HEK293 (cell line): ENCODE data around the gene MMADHC.

ENCODE experiments used
- CTCF ChIA-PET: fragments of 350-600 bp; formaldehyde crosslinking; extraction: SDS; loops from one replicate; lab custom pipeline; 2021; ENCODE audit warnings: antibody characterized with exemption; lab: Yijun Ruan, JAX
- POLR2A ChIA-PET: fragments of 300-600 bp; formaldehyde crosslinking; extraction: SDS; loops from one replicate; lab custom pipeline; 2020; ENCODE audit warnings: antibody characterized with exemption, inconsistent platforms; lab: Yijun Ruan, JAX
- H3K27ac ChIP-seq: fragments of 200-500 bp; sonication (Bioruptor generic); 2 replicates; pipeline ENCODE4 v1.5.1; 2014; ENCODE audit warnings: low read depth, low read length, control low read depth, inconsistent platforms; ENCODE audit errors: extremely low read depth
- H3K36me3 ChIP-seq, 2 experiments: fragments of 200-500 bp in 1 of 2; sonication (Bioruptor generic) in 1 of 2; 1 replicate in 1 of 2; 2 replicates in 1 of 2; pipeline ENCODE4 v1.5.1; 2014 to 2017; ENCODE audit warnings: inconsistent platforms in 2 of 2, low read length in 2 of 2; ENCODE audit not compliant: control insufficient read depth in 2 of 2, insufficient read depth in 1 of 2
- H3K4me1 ChIP-seq: fragments of 200-500 bp; sonication (Bioruptor generic); 2 replicates; pipeline ENCODE4 v1.5.1; 2014; ENCODE audit warnings: mild to moderate bottlenecking, low read length, inconsistent platforms; ENCODE audit not compliant: control insufficient read depth, insufficient read depth
- H3K4me3 ChIP-seq: 2 replicates; pipeline ENCODE4 v1.5.1; 2011; ENCODE audit warnings: low read depth, mild to moderate bottlenecking, control low read depth, low read length, moderate library complexity
- H3K9me3 ChIP-seq: fragments of 200-500 bp; sonication (Bioruptor generic); 2 replicates; pipeline ENCODE4 v1.5.1; 2014; ENCODE audit warnings: low read depth, low read length, inconsistent platforms; ENCODE audit not compliant: control insufficient read depth, insufficient read depth
- BCL11A ChIP-seq: fragments of 450-650 bp; formaldehyde crosslinking; IDR thresholded peaks from 2 replicates; pipeline ENCODE4 v1.5.1; 2016; ENCODE audit warnings: low read depth, missing biosample characterization, missing genetic modification characterization
- FEZF1 ChIP-seq: fragments of 450-650 bp; formaldehyde crosslinking; IDR thresholded peaks from 2 replicates; pipeline ENCODE4 v1.5.1; 2016; ENCODE audit warnings: missing biosample characterization, missing genetic modification characterization
- IKZF3 ChIP-seq: fragments of 450-650 bp; IDR thresholded peaks from 2 replicates; pipeline ENCODE4 v1.5.0; 2018; ENCODE audit warnings: missing biosample characterization, mild to moderate bottlenecking, missing genetic modification characterization, moderate library complexity
- KLF1 ChIP-seq: fragments of 450-650 bp; formaldehyde crosslinking; IDR thresholded peaks from 2 replicates; pipeline ENCODE4 v1.5.1; 2016; ENCODE audit warnings: missing biosample characterization, missing genetic modification characterization
- MZF1 ChIP-seq: fragments of 450-650 bp; formaldehyde crosslinking; IDR thresholded peaks from 2 replicates; pipeline ENCODE4 v1.5.1; 2017; ENCODE audit warnings: missing biosample characterization, missing genetic modification characterization, borderline replicate concordance
- OVOL3 ChIP-seq: fragments of 450-650 bp; formaldehyde crosslinking; IDR thresholded peaks from 2 replicates; pipeline ENCODE4 v1.5.1; 2016; ENCODE audit warnings: missing biosample characterization, missing genetic modification characterization
- RBAK ChIP-seq: fragments of 450-650 bp; formaldehyde crosslinking; IDR thresholded peaks from 2 replicates; pipeline ENCODE4 v1.5.1; 2016; ENCODE audit warnings: missing biosample characterization, missing genetic modification characterization
- ZBTB20 ChIP-seq: fragments of 450-650 bp; formaldehyde crosslinking; IDR thresholded peaks from 2 replicates; pipeline ENCODE4 v1.5.1; 2016; ENCODE audit warnings: missing biosample characterization, missing genetic modification characterization
- ZBTB7A ChIP-seq: fragments of 450-650 bp; formaldehyde crosslinking; IDR thresholded peaks from 2 replicates; pipeline ENCODE4 v1.5.1; 2016; ENCODE audit warnings: low read depth, missing biosample characterization, missing genetic modification characterization
- ZBTB8A ChIP-seq: fragments of 450-650 bp; formaldehyde crosslinking; IDR thresholded peaks from 2 replicates; pipeline ENCODE4 v1.5.1; 2016; ENCODE audit warnings: missing biosample characterization, missing genetic modification characterization
- ZNF473 ChIP-seq: fragments of 450-650 bp; formaldehyde crosslinking; IDR thresholded peaks from 2 replicates; pipeline ENCODE4 v1.5.1; 2017; ENCODE audit warnings: missing biosample characterization, missing genetic modification characterization
- ZNF48 ChIP-seq: fragments of 450-650 bp; formaldehyde crosslinking; IDR thresholded peaks from 2 replicates; pipeline ENCODE4 v1.5.1; 2016; ENCODE audit warnings: missing biosample characterization, missing genetic modification characterization
- ZNF585B ChIP-seq: fragments of 450-650 bp; formaldehyde crosslinking; IDR thresholded peaks from 2 replicates; pipeline ENCODE4 v1.5.1; 2016; ENCODE audit warnings: missing biosample characterization, missing genetic modification characterization
- ZNF624 ChIP-seq: fragments of 450-650 bp; formaldehyde crosslinking; IDR thresholded peaks from 2 replicates; pipeline ENCODE4 v1.5.1; 2017; ENCODE audit warnings: missing biosample characterization, missing genetic modification characterization
- ZNF660 ChIP-seq: fragments of 450-650 bp; IDR thresholded peaks from 2 replicates; pipeline ENCODE4 v1.5.1; 2018; ENCODE audit warnings: missing biosample characterization, mild to moderate bottlenecking, missing genetic modification characterization
- ZNF701 ChIP-seq: fragments of 450-650 bp; formaldehyde crosslinking; IDR thresholded peaks from 2 replicates; pipeline ENCODE4 v1.5.1; 2016; ENCODE audit warnings: missing biosample characterization, missing genetic modification characterization
- ZNF776 ChIP-seq: fragments of 450-650 bp; formaldehyde crosslinking; IDR thresholded peaks from 2 replicates; pipeline ENCODE4 v1.5.0; 2017; ENCODE audit warnings: missing biosample characterization, missing genetic modification characterization, borderline replicate concordance
- TF ChIP-seq, protein P1 (sequence below): fragments of 450-650 bp; formaldehyde crosslinking; conservative IDR thresholded peaks from 2 replicates; pipeline ENCODE4 v1.5.1; 2016; ENCODE audit warnings: low read depth, missing biosample characterization, missing genetic modification characterization
- TF ChIP-seq, protein P2 (sequence below): fragments of 450-650 bp; formaldehyde crosslinking; IDR thresholded peaks from 2 replicates; pipeline ENCODE4 v1.5.1; 2017; ENCODE audit warnings: missing biosample characterization, missing genetic modification characterization
- TF ChIP-seq, protein P3 (sequence below): fragments of 450-650 bp; formaldehyde crosslinking; IDR thresholded peaks from 2 replicates; pipeline ENCODE4 v1.5.1; 2016; ENCODE audit warnings: missing biosample characterization, missing genetic modification characterization
- TF ChIP-seq, protein P4 (sequence below): fragments of 450-650 bp; formaldehyde crosslinking; IDR thresholded peaks from 2 replicates; pipeline ENCODE4 v1.5.0; 2017; ENCODE audit warnings: missing biosample characterization, missing genetic modification characterization, borderline replicate concordance

Gene MMADHC

DNA sequence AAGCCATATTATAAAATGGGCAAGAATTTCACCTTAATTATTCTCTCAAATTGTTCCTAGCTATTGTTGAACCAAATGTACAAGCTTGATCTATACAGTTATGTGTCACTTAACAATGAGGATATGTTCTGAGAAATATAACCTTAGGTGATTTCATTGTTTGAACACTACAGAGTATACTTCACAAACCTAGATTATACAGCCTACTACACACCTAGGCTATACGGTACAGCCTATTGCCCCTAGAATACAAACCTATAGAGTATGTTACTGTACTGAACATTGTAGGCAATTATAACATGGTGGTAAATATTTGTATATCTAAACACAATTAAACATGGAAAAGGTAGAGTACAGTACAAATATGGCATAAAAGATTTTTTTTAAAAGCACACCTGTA, 42.9 kb upstream of the MMADHC start:
- POLR2A ChIA-PET, result no interaction called here
- Histone ChIP-seq H3K9me3 (no peaks in the 10 kb centered on the region), H3K4me3 (no peak overlapping the region), H3K27ac (no peak overlapping the region), H3K4me1 (no peaks in the 10 kb centered on the region), H3K36me3 (no peaks in the 10 kb centered on the region)
- CTCF ChIA-PET, result interaction anchor here (0.5 to 1.1 kb wide), 2 partner anchors 14 to 15 kb away, joined by 3 read pairs; no protein-coding TSS in a partner anchor
- TF ChIP-seq KLF1 (tag by site-specific recombination) (no peak), BCL11A (no peak), FEZF1 (tag by site-specific recombination) (no peak), ZBTB7A (tag by site-specific recombination) (no peak), ZNF585B (tag by site-specific recombination) (no peak), ZNF624 (tag by site-specific recombination) (no peak), MZF1 (no peak)
- TF ChIP-seq, protein P1, sequence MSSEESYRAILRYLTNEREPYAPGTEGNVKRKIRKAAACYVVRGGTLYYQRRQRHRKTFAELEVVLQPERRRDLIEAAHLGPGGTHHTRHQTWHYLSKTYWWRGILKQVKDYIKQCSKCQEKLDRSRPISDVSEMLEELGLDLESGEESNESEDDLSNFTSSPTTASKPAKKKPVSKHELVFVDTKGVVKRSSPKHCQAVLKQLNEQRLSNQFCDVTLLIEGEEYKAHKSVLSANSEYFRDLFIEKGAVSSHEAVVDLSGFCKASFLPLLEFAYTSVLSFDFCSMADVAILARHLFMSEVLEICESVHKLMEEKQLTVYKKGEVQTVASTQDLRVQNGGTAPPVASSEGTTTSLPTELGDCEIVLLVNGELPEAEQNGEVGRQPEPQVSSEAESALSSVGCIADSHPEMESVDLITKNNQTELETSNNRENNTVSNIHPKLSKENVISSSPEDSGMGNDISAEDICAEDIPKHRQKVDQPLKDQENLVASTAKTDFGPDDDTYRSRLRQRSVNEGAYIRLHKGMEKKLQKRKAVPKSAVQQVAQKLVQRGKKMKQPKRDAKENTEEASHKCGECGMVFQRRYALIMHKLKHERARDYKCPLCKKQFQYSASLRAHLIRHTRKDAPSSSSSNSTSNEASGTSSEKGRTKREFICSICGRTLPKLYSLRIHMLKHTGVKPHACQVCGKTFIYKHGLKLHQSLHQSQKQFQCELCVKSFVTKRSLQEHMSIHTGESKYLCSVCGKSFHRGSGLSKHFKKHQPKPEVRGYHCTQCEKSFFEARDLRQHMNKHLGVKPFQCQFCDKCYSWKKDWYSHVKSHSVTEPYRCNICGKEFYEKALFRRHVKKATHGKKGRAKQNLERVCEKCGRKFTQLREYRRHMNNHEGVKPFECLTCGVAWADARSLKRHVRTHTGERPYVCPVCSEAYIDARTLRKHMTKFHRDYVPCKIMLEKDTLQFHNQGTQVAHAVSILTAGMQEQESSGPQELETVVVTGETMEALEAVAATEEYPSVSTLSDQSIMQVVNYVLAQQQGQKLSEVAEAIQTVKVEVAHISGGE (tag by site-specific recombination), result no peak
- TF ChIP-seq, protein P2, sequence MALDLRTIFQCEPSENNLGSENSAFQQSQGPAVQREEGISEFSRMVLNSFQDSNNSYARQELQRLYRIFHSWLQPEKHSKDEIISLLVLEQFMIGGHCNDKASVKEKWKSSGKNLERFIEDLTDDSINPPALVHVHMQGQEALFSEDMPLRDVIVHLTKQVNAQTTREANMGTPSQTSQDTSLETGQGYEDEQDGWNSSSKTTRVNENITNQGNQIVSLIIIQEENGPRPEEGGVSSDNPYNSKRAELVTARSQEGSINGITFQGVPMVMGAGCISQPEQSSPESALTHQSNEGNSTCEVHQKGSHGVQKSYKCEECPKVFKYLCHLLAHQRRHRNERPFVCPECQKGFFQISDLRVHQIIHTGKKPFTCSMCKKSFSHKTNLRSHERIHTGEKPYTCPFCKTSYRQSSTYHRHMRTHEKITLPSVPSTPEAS (tag by site-specific recombination), result no peak
- TF ChIP-seq, all 188 proteins: peak for 0

DNA sequence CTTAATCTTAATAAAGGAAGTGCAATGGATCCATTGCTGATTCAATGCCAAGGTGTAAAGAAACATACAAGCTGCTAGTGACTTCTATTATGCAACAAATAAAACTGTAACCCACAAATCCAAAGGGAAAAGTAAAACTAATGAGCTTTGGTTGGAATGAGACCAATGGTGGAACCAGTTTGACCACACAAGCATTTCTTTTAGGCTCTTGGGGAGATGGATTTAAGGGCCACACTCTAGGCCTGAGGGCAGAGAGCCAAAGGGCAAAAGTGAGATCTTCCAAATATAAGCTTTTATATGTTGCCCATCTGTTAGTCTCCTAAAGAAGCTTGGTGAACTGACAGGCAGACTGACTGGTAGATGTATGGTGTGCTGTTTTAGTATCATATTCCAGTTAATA, 41.5 kb upstream of the MMADHC start:
- TF ChIP-seq ZNF473, result no peak
- TF ChIP-seq, all 188 proteins: peak for 0
- Histone ChIP-seq H3K4me1 (no peaks in the 10 kb centered on the region), H3K36me3 (no peaks in the 10 kb centered on the region), H3K9me3 (no peaks in the 10 kb centered on the region), H3K4me3 (no peak overlapping the region), H3K27ac (no peak overlapping the region)
- POLR2A ChIA-PET, result no interaction called here
- CTCF ChIA-PET, result interaction anchor here (0.6 kb wide), 2 partner anchors 14 to 126 kb away, joined by 3 read pairs; no protein-coding TSS in a partner anchor

DNA sequence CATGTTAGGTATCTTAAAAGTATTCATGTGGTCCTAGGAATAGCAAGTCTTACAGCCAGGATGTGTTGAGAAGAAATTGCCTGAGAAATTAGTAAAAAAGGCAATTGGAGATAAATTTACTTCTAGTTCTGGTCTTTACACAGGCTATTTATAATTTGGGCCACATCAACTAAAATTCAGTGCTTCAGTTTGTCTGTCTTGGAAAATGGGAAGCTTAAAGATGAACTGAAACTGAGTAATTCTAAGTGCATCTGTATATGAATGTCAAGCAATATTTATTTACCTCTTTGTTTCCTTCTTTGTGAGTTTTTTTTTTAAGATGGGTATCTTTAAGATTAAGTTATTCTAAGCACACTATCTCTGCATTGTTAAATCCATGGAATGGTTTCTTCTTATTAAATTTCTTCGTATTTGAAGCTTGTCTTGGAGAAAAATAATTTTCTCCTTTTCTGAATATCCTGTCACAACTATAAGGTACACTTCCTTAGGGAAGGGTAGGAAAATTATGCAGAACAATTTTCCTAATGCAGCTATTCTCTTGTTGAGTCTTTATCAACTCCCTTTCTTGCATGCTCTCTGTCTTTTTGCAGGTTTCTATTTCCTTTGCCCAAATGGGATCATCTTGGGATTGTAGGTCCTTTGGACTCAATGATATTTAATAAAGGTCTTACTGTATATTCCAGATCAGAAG, 39.7 kb upstream of the MMADHC start:
- Histone ChIP-seq H3K9me3 (no peaks in the 10 kb centered on the region), H3K4me3 (no peak overlapping the region)
- CTCF ChIA-PET, result interaction anchor here (0.7 kb wide), 1 partner anchor 37 kb away, joined by 4 read pairs; no protein-coding TSS in a partner anchor

More for the DNA sequence above, 39.7 kb upstream of the MMADHC start:
- POLR2A ChIA-PET, result no interaction called here
- H3K4me1 ChIP-seq, result no peaks in the 10 kb centered on the region
- TF ChIP-seq, protein P3, sequence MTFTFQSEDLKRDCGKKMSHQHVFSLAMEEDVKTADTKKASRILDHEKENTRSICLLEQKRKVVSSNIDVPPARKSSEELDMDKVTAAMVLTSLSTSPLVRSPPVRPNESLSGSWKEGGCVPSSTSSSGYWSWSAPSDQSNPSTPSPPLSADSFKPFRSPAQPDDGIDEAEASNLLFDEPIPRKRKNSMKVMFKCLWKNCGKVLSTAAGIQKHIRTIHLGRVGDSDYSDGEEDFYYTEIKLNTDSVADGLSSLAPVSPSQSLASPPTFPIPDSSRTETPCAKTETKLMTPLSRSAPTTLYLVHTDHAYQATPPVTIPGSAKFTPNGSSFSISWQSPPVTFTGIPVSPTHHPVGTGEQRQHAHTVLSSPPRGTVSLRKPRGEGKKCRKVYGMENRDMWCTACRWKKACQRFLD (tag by site-specific recombination), result no peak
- TF ChIP-seq, protein P4, sequence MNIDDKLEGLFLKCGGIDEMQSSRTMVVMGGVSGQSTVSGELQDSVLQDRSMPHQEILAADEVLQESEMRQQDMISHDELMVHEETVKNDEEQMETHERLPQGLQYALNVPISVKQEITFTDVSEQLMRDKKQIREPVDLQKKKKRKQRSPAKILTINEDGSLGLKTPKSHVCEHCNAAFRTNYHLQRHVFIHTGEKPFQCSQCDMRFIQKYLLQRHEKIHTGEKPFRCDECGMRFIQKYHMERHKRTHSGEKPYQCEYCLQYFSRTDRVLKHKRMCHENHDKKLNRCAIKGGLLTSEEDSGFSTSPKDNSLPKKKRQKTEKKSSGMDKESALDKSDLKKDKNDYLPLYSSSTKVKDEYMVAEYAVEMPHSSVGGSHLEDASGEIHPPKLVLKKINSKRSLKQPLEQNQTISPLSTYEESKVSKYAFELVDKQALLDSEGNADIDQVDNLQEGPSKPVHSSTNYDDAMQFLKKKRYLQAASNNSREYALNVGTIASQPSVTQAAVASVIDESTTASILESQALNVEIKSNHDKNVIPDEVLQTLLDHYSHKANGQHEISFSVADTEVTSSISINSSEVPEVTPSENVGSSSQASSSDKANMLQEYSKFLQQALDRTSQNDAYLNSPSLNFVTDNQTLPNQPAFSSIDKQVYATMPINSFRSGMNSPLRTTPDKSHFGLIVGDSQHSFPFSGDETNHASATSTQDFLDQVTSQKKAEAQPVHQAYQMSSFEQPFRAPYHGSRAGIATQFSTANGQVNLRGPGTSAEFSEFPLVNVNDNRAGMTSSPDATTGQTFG (tag by site-specific recombination), result no peak
- no peak for TF ChIP-seq ZNF776
- no peak for TF ChIP-seq ZNF660 (tag by site-specific recombination)
- no peak for TF ChIP-seq RBAK (tag by site-specific recombination)
- no peak for TF ChIP-seq ZNF48 (tag by site-specific recombination)
- no peak for TF ChIP-seq ZNF701 (tag by site-specific recombination)
- TF ChIP-seq ZBTB8A (tag by site-specific recombination), result no peak
- no peak for TF ChIP-seq OVOL3
- no peak for TF ChIP-seq IKZF3 (tag by site-specific recombination)
- no peak for TF ChIP-seq ZBTB20 (tag by site-specific recombination)
- H3K27ac ChIP-seq, result no peak overlapping the region
- no peaks in the 10 kb centered on the region for H3K36me3 ChIP-seq
